Measurements from ENCODE around the gene ALDH7A1. TPM values are rescaled to one million over a fixed set of nuclear protein-coding genes. Genes with fewer than 3 reads are reported as not detected.

Gene ALDH7A1
- total RNA-seq, 6 experiments from 2014 or later = 81.1 to 99.9 (median 90.6) TPM

DNA sequence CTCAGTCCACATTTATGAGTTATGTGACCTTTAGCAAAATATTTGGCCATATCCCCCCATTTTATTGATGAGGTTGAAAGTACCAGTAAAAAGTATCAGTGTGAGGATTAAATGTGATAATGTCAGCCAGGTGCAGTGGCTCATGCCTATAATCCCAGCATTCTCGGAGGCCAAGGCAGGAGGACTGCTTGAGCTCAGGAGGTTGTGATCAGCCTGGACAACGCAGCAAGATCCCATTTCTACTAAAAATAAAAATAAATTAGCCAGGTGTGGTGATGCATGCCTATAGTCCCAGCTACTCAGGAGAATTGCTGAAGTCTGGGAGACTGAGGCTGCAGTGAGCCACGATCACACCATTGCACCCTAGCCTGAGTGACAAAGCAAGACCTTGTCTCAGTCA is 100.6 kb downstream of the ALDH7A1 start:
- Mint-ChIP-seq H3K4me1 (ENCODE audit: low read depth) (peaks cover 48% of the 10 kb centered on the region), H3K4me3 (no peak overlapping the region), H3K36me3 (ENCODE audit: low read depth) (peaks cover 71% of the 10 kb centered on the region), H3K27ac (no peak overlapping the region), H3K9me3 (no peaks in the 10 kb centered on the region), H3K27me3 (ENCODE audit: insufficient read depth) (peaks cover 3% of the 10 kb centered on the region; the same call in 1 of the 2 replicates)
- DNase-seq = no peak
- TF ChIP-seq, protein P1, sequence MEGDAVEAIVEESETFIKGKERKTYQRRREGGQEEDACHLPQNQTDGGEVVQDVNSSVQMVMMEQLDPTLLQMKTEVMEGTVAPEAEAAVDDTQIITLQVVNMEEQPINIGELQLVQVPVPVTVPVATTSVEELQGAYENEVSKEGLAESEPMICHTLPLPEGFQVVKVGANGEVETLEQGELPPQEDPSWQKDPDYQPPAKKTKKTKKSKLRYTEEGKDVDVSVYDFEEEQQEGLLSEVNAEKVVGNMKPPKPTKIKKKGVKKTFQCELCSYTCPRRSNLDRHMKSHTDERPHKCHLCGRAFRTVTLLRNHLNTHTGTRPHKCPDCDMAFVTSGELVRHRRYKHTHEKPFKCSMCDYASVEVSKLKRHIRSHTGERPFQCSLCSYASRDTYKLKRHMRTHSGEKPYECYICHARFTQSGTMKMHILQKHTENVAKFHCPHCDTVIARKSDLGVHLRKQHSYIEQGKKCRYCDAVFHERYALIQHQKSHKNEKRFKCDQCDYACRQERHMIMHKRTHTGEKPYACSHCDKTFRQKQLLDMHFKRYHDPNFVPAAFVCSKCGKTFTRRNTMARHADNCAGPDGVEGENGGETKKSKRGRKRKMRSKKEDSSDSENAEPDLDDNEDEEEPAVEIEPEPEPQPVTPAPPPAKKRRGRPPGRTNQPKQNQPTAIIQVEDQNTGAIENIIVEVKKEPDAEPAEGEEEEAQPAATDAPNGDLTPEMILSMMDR (IDR thresholded peaks at IDR 0.05) = no peak

DNA sequence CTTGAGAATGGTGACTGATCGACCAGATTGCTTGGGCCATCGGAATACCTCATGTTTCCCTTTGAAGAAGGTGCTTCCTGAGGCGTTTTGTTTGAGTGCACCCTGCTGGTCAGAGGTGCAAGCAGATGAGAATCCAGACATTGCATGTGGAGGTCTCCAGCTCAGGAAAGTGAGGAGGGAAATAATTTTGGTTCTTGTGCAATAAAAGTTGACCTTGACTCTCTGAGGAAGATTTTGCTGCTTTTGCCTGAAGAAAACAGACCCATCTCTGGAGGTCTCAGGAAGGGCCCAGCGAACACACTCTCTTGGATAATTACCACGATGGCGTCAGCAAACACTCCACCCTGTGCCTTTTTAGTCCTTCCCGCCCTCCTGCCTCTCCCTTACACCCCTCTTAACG is 102.1 kb downstream of the ALDH7A1 start:
- Mint-ChIP-seq H3K27me3 (ENCODE audit: insufficient read depth) (peaks cover 3% of the 10 kb centered on the region; the same call in 1 of the 2 replicates), H3K9me3 (no peaks in the 10 kb centered on the region), H3K36me3 (ENCODE audit: low read depth) (peaks cover 85% of the 10 kb centered on the region), H3K27ac (peak overlapping the region; percentile 34), H3K4me3 (no peak overlapping the region), H3K4me1 (ENCODE audit: low read depth) (peaks cover 52% of the 10 kb centered on the region)
- TF ChIP-seq, protein P1 (IDR thresholded peaks at IDR 0.05) = peak; percentile 50
- no peak for DNase-seq

DNA sequence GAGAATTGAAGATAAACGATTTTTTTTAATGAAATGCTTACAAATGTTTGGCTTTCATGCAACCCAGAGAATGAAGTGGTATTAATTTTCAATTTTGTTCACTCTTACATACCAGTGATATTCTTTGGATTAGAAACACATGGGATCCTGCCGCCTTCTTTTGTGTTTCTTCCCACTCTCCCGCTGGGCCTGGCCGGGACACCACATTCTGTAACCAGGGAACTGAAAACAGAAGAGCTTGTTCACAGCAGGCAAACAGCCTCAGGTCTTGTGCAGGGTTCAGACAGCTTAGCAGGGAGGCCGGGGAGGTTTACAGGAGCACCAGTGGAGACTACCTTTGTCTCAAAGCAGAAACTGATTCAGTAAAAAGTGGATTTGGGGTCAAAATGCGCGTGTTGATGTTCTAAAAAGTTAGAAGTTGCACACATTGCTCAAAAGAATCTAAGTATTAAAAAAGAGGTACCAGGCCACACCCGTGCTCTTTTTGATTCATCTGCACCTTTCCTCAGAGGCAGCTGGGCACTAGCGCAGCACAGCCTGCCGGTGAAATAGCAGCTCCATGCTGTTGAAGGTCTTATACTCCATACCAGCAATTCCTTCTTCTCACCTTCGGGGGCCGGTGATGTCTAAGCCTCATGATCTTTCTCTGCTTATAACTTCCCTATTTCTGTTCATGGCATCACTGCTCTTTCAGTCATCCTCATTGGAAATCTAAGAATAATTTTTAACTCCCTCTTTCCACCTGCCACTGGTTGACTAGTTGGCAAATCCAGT is 104.7 kb downstream of the ALDH7A1 start:
- peaks cover 1% of the 10 kb centered on the region; the same call in 1 of the 2 replicates for H3K27me3 Mint-ChIP-seq (ENCODE audit: insufficient read depth)
- H3K4me3 Mint-ChIP-seq = no peak overlapping the region
- TF ChIP-seq, protein P1 (IDR thresholded peaks at IDR 0.05) = peak; percentile 52; the same call in 1 of the 2 replicates
- DNase-seq = no peak
- H3K9me3 Mint-ChIP-seq = no peaks in the 10 kb centered on the region
- peaks cover 57% of the 10 kb centered on the region for H3K4me1 Mint-ChIP-seq (ENCODE audit: low read depth)
- peak overlapping the region; percentile 85 for H3K27ac Mint-ChIP-seq
- H3K36me3 Mint-ChIP-seq (ENCODE audit: low read depth) = peaks cover 93% of the 10 kb centered on the region

DNA sequence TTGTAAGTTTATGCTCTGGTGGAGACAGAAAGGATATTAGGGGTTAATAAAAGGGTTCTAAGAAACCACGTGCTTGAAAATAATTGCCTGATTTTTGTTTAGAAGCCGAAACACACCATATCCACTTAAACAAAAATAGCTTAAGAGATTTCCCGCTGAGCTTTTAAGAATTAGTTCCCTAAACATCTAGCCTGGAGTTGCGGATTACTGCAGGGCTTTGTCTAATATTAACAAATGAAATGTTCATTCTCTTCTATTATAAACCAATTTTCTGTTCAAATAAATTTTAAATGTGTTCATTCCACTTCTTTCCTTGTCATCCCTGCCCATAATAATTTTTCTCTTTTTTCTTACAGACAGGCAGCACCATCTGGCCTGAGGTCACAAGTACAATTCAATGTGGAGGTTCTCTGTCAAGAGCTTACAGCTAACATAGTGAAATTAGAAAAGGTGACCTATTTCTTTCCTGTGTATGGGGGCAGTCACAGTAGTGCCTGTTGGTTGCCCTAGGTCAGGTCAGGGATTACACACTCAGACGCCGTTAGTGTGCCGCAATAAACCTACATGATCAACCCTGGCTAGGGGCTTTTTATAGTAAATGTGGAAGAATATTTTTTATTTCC is 106.5 kb downstream of the ALDH7A1 start:
- DNase-seq = no peak
- no peaks in the 10 kb centered on the region for H3K9me3 Mint-ChIP-seq
- H3K27ac Mint-ChIP-seq = peak overlapping the region; percentile 59
- H3K4me3 Mint-ChIP-seq = no peak overlapping the region
- peaks cover 57% of the 10 kb centered on the region for H3K4me1 Mint-ChIP-seq (ENCODE audit: low read depth)
- peaks cover 85% of the 10 kb centered on the region for H3K36me3 Mint-ChIP-seq (ENCODE audit: low read depth)
- peaks cover 1% of the 10 kb centered on the region; the same call in 1 of the 2 replicates for H3K27me3 Mint-ChIP-seq (ENCODE audit: insufficient read depth)
- TF ChIP-seq, protein P1 (IDR thresholded peaks at IDR 0.05) = no peak

DNA sequence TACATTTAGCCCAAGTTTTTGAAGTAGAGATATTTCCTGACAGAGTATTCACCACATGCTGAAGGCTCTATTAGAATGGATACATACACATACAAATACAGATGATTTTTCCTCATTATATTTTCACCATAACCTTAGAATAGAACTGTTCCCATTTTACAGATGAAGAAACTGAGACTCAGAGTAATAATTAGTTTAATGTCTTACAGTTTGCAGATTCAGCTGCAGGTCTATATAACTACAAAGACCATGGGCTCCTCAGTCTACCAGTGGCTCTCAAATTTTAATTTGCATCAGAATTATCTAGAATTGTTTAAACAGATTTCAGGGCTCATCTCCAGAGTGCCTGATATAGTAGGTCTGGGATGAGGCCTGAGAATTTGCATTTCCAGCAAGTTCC is 107.4 kb downstream of the ALDH7A1 start:
- TF ChIP-seq, protein P1 (IDR thresholded peaks at IDR 0.05) = no peak
- Mint-ChIP-seq H3K27me3 (ENCODE audit: insufficient read depth) (peaks cover 3% of the 10 kb centered on the region; the same call in 1 of the 2 replicates), H3K9me3 (no peaks in the 10 kb centered on the region), H3K4me3 (no peak overlapping the region), H3K4me1 (ENCODE audit: low read depth) (peaks cover 66% of the 10 kb centered on the region), H3K27ac (peak overlapping the region; percentile 59; the same call in 1 of the 2 replicates), H3K36me3 (ENCODE audit: low read depth) (peaks cover 87% of the 10 kb centered on the region)
- DNase-seq = no peak

All from HFFc6 (cell line).